Stomach (tissue), 9 donors: ENCODE results near the gene RSPH6A. TPM values are rescaled to one million over a fixed set of nuclear protein-coding genes. Genes with fewer than 3 reads are reported as not detected.
A peak's percentile ranks its signal among the peaks of the same experiment; 100 is the strongest.

Experiments
- DNase-seq, 2 donors: peaks; one replicate each; pipeline versions ENCODE4 v3.0.0 to v3.0.0-alpha.2; 2013 to 2019
- H3K27ac ChIP-seq, 5 donors: fragments of 200-600 bp in 4 of 5; sonication (generic) in 4 of 5; one replicate each; pipeline ENCODE4 v1.5.1; 2013 to 2019; ENCODE audit warnings: mild to moderate bottlenecking in 1 of 5, moderate library complexity in 1 of 5
- H3K27me3 ChIP-seq, 3 donors: fragments of 200-600 bp; sonication (generic); one replicate each; pipeline ENCODE4 v1.5.1; 2017 to 2019; ENCODE audit warnings: mixed run types in 1 of 3
- H3K36me3 ChIP-seq, 4 donors: fragments of 200-600 bp; sonication (generic); 1 replicate in 3 of 4; 2 replicates in 1 of 4; pipeline ENCODE4 v1.5.1; 2016 to 2019
- H3K4me1 ChIP-seq, 4 donors: fragments of 200-600 bp; sonication (generic); one replicate each; pipeline ENCODE4 v1.5.1; 2016 to 2019
- H3K4me3 ChIP-seq, 4 donors: fragments of 200-600 bp; sonication (generic) in 3 of 4; one replicate each; pipeline ENCODE4 v1.5.1; 2016 to 2019; ENCODE audit warnings: mild to moderate bottlenecking in 1 of 4
- H3K9me3 ChIP-seq, 4 donors: fragments of 200-600 bp; sonication (generic); one replicate each; pipeline ENCODE4 v1.5.1; 2016 to 2019
- EP300 ChIP-seq: sonication (generic); formaldehyde crosslinking; IDR thresholded peaks from one replicate; pipeline ENCODE4 v1.6.1; 2017; ENCODE audit warnings: antibody characterized with exemption
- POLR2A ChIP-seq, 4 donors: fragments of 450-650 bp; IDR thresholded peaks; one replicate each; pipeline ENCODE4 v1.6.1; 2016; ENCODE audit warnings: antibody characterized with exemption in 4 of 4, control low read depth in 2 of 4, mild to moderate bottlenecking in 1 of 4, moderate library complexity in 1 of 4
- POLR2AphosphoS5 ChIP-seq, 3 donors: sonication (generic); formaldehyde crosslinking; IDR thresholded peaks; one replicate each; pipeline ENCODE4 v1.6.1; 2016; ENCODE audit warnings: antibody characterized with exemption in 3 of 3
- WGBS, 5 donors: extraction: QIAGEN DNeasy Blood & Tissue Kit in 3 of 5; methylation state at CpG; one replicate each; pipeline versions ENCODE4 v1.1.5 to v1.1.7; 2013 to 2018; 5-methylcytosine and 5-hydroxymethylcytosine counted together
- intact Hi-C: fragments of 100-400 bp; cut with DNase I; formaldehyde crosslinking; loops from one replicate; pipeline ENCODE4 v1.15.1; 2023; ENCODE audit warnings: low total_unique reads
- polyA plus RNA-seq, 3 donors: library from polyadenylated mRNA; stranded (reverse); fragments of 200-250 nt; gene quantifications; one replicate each; pipeline ENCODE4 v1.2.3, GENCODE V29; 2013
- total RNA-seq, 5 donors: library from RNA; depleted of rRNA; stranded (reverse); fragments of >200 nt; gene quantifications; one replicate each; pipeline versions ENCODE4 v1.1.0 to v1.2.3, GENCODE V29; 2014 to 2016
- TF ChIP-seq, protein P1 (sequence below), 7 experiments: fragments of 450-650 bp in 4 of 7; fragments of 200-600 bp in 3 of 7; sonication (generic) in 3 of 7; IDR thresholded peaks; one replicate each; pipeline ENCODE4 v1.5.1; 2016 to 2019; ENCODE audit warnings: antibody characterized with exemption in 7 of 7, control low read depth in 2 of 7, mild to moderate bottlenecking in 1 of 7
- donor health status: healthy with polysubstance abuse.
- donor health status: Bipolar disorder and iron deficiency.
- donor health status: healthy.

RSPH6A gene
- total and polyA plus RNA-seq, 8 donors = 0.37 to 5.8 (median 1.4) TPM; not detected in 5

DNA sequence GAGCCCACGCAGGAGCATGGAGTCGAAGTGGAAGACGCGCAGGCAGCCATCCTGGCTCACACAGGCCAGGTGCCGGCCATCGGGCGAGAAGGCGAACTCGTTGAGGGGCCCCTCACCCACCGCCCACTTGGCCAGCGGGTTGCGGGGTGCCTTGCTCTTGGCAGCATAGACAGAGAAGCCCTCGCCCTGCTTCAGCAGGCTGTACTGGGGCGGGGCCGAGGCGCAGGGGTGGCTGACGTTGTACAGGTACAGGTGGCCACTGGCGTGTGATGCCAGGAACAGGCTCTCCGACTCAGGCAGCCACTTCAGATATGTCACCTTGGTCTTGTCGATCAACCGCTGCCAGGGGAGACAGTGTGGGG is 28.6 kb downstream of the RSPH6A start:
- Histone ChIP-seq H3K27ac (peak overlapping the region in 1 of 5 donors; percentile 86), H3K4me3 (no peak overlapping the region), H3K9me3 (no peaks in the 10 kb centered on the region), H3K4me1 (peaks cover 28 to 56% (median 46%) of the 10 kb centered on the region in 4 donors), H3K36me3 (peaks cover 54 to 65% (median 59%) of the 10 kb centered on the region in 4 donors), H3K27me3 (peaks cover 0 to 53% (median 0%) of the 10 kb centered on the region in 3 donors)
- no peak for DNase-seq
- intact Hi-C loops = no loop called here
- TF ChIP-seq POLR2AphosphoS5 (IDR thresholded peaks at IDR 0.05) (no peak), POLR2A (IDR thresholded peaks at IDR 0.05) (no peak), EP300 (no peak)
- TF ChIP-seq, protein P1, sequence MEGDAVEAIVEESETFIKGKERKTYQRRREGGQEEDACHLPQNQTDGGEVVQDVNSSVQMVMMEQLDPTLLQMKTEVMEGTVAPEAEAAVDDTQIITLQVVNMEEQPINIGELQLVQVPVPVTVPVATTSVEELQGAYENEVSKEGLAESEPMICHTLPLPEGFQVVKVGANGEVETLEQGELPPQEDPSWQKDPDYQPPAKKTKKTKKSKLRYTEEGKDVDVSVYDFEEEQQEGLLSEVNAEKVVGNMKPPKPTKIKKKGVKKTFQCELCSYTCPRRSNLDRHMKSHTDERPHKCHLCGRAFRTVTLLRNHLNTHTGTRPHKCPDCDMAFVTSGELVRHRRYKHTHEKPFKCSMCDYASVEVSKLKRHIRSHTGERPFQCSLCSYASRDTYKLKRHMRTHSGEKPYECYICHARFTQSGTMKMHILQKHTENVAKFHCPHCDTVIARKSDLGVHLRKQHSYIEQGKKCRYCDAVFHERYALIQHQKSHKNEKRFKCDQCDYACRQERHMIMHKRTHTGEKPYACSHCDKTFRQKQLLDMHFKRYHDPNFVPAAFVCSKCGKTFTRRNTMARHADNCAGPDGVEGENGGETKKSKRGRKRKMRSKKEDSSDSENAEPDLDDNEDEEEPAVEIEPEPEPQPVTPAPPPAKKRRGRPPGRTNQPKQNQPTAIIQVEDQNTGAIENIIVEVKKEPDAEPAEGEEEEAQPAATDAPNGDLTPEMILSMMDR (IDR thresholded peaks at IDR 0.05) = no peak
- WGBS, 5 donors = 89 to 93% (median 91%) methylated on average over 21 of the region's 21 CpGs

DNA sequence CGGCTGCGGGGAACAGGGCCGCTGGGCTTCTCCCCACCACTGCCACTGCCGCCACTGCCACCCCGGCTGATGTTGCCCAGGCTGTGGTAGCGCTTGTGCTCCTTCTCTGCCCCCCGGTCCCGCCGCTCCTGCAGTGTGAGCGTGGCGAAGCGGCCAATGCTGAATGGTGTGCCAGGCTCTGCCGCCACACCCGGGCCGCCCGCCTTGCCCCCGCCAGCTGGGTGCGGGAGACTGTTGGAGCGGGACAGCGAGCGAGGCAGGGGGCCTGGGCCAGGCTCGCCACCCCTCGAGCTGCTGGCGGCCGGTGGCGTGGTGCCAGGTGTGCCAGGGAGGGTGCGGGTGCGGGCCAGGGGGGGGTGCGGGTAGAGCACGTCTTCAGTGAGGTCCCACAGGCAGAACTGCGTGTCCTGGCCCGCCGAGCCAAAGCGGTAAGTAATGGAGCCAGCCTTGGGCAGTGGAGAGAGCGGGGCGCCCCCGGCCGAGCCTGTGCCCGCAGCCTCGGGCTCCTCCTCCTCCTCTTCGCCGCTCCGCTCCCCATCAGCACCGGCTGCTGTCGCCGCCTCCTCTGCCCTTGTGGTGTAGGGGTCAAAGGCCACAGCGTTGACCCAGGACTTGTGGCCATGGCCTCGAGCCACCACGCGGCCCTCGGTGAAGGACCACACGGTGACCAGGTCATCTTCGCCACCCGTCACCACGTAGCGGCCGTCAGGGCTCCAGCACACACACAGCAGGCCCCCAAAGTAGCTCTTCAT is 29.2 kb downstream of the RSPH6A start:
- peak overlapping the region in 2 of 5 donors; percentile 86 to 88 for H3K27ac ChIP-seq
- peaks cover 0 to 58% (median 0%) of the 10 kb centered on the region in 3 donors for H3K27me3 ChIP-seq
- DNase-seq = no peak
- WGBS, 5 donors = 89 to 94% (median 91%) methylated on average over 35 to 57 of the region's 57 CpGs
- H3K4me3 ChIP-seq = no peak overlapping the region
- TF ChIP-seq EP300 = no peak
- TF ChIP-seq, protein P1 (IDR thresholded peaks at IDR 0.05) = no peak
- TF ChIP-seq POLR2AphosphoS5 (IDR thresholded peaks at IDR 0.05) = no peak
- TF ChIP-seq POLR2A (IDR thresholded peaks at IDR 0.05) = no peak
- H3K4me1 ChIP-seq = peaks cover 28 to 56% (median 45%) of the 10 kb centered on the region in 4 donors
- no peaks in the 10 kb centered on the region for H3K9me3 ChIP-seq
- peaks cover 54 to 65% (median 59%) of the 10 kb centered on the region in 4 donors for H3K36me3 ChIP-seq
- intact Hi-C loops = no loop called here

DNA sequence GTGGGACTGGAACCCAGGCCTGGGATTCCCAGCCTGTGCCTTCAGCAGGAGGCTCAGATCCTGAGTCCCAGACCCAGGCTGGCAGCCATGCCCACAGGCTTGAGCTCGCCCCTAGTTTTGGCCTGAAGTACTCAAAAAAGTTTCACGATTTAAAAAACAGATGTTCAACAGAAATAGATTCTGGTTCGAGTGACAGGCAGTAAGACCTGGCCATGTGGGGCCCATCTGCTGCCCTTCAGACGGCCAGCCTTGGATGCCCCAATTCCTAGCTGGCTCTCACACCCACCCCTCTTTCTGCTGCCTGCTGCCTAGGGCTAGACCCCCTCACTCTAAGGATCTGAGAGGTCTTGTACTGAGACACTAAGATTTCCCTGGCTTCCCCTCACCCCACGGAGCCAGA is 30.0 kb downstream of the RSPH6A start:
- intact Hi-C loops = no loop called here
- Histone ChIP-seq H3K4me3 (no peak overlapping the region), H3K4me1 (peaks cover 30 to 57% (median 51%) of the 10 kb centered on the region in 4 donors), H3K9me3 (no peaks in the 10 kb centered on the region), H3K27ac (peak overlapping the region in 4 of 5 donors; percentile 83 to 88 (median 87)), H3K27me3 (peaks cover 0 to 61% (median 0%) of the 10 kb centered on the region in 3 donors), H3K36me3 (peaks cover 47 to 58% (median 51%) of the 10 kb centered on the region in 4 donors)
- TF ChIP-seq, protein P1 (IDR thresholded peaks at IDR 0.05) = no peak
- TF ChIP-seq POLR2A (IDR thresholded peaks at IDR 0.05) (no peak), EP300 (no peak), POLR2AphosphoS5 (IDR thresholded peaks at IDR 0.05) (no peak)
- DNase-seq = no peak
- WGBS, 5 donors = 62 to 85% (median 81%) methylated on average over 4 to 5 of the region's 5 CpGs

DNA sequence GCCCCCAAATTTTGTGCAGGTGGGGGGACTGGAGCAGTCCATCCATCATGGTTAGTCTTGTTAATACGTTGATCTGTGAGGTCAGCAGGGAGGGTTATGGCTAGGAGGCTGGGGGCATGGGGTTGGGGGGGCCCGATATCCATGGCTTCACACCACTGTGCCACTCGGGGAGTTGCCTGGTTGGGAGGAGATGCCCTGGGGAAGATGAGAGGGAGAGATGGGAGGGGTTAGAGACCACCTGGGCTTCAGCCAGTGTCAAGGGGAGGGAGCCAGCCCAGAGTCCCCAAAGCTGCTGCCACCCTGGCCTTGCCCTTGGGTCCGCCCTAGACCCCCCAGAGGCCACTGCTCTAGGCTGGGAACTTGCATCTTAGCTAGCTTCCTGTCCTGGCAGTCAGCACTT is 31.0 kb downstream of the RSPH6A start:
- Histone ChIP-seq H3K4me3 (no peak overlapping the region), H3K27ac (peak overlapping the region; percentile 7 to 88 (median 86)), H3K36me3 (peaks cover 38 to 48% (median 41%) of the 10 kb centered on the region in 4 donors), H3K9me3 (no peaks in the 10 kb centered on the region), H3K4me1 (peaks cover 40 to 67% (median 60%) of the 10 kb centered on the region in 4 donors), H3K27me3 (peaks cover 0 to 65% (median 0%) of the 10 kb centered on the region in 3 donors)
- intact Hi-C loops = no loop called here
- DNase-seq = no peak
- TF ChIP-seq POLR2A (IDR thresholded peaks at IDR 0.05) (no peak), POLR2AphosphoS5 (IDR thresholded peaks at IDR 0.05) (no peak), EP300 (no peak)
- TF ChIP-seq, protein P1 (IDR thresholded peaks at IDR 0.05) = no peak
- 70 to 90% (median 82%) methylated on average over 2 to 4 of the region's 4 CpGs for WGBS, 5 donors
